ENCODE data around the gene SZRD1.

SZRD1 gene

GRCh38 chr1:16367258-16367967, 371 bp downstream of the SZRD1 start:
- peak; percentile 71 to 81 for DNase-seq (ENCODE audit: low read depth in 1 of 2, low spot score in 1 of 2)

DNA sequence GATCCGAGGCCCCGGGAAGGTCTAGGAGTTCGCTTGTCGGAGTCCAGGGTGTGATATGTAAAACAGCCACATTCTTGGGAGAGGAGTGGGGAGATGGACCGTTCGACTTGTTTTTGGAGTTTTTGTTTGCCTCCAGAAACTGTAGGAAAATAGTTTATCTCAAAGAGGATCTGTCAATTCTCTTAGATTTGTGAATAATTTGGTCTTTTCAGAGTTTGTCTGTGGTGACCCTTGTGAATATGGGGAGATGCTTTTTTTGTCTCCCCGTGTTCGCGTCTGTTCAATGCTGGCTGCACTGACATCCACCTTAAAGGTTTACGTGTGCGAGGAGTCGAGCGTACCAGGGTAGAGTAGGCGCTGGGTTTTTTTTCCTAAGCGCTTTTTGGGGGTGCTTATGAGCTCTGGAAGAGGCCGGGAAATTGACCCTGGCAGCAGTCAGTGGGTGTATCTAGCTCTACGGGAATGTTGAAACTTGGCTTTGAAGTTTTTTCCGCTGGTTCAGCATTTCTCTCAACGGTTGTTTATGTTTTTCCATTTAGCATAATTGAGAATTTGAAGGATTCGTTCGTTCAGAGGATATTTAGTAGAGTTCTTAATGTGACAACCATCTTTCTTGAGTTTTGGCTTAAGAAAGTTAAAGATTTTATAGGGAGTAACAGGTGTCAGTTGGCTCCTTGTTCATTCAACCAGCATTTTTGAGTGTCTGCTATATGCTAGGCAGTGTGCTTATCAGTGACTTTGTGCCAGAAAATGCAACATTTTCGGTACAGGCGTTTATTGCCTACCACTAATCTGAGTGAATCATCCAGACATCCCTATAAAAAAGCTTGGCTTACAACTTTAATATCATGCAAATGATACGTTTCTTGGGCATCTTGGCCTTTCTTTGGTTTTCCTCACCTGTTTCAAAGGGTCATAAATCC, 1.2 kb downstream of the SZRD1 start:
- no peak for DNase-seq (ENCODE audit: low read depth in 1 of 2, low spot score in 1 of 2)

- no peak for DNase-seq (ENCODE audit: low read depth in 1 of 2, low spot score in 1 of 2)
Measured at GRCh38 chr1:16369821-16370220, 2.8 kb downstream of the SZRD1 start.

DNA sequence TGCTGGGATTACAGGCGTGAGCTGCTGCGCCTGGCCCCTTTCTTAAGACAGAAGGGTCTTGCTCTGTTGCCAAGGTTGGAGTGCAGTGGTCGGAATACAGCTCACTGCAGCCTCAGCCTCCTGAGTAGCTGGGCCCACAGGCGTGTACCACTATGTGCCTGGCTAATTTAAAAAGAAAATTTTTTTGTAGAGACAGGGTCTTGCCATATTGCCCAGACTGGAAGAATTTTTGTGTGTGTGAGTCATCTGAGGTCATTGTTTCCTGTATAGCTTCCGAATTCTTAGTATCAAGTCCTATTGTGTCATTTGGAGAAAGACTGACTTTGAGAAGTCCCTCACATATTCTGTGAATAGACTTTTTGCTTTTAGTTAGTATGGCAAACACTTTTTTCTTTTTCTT, 4.7 kb downstream of the SZRD1 start:
- no peak for DNase-seq (ENCODE audit: low read depth in 1 of 2, low spot score in 1 of 2)

DNA sequence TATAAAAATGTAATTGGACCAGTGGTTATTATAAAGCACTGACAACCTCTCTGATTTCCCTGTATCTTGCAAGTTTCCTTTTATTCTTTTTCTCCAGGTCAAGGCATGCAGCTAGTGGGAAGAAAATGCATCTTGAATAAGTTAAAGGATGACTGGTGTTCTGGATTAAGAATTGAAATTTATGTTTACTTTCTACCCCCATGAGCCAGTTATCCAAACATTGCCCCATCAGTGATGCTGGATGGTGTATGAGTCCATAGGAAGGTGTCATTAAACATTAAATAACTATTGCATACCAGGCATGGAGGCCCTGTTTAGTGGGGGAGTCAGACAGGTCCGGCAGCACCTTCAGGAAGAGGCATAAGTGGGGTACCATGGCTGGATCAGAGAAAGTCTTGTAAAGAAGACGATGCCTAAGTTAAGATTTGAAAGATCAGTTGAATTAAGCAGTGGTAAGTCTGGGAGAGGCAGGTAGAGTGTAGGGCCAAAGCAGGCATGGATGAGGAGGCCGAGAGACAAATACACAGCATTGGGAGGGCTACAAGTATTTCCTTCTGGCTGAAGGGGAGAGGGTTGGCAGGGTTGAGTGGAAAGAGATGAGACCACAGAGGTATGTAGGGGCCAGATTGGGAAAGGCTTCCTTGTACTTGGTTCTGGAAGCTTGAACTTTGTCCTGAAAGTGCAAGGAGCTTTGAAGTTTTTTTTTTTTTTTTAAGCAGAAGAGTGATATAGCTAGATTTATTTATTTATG, 5.7 kb downstream of the SZRD1 start:
- no peak for DNase-seq (ENCODE audit: low read depth in 1 of 2, low spot score in 1 of 2)

DNA sequence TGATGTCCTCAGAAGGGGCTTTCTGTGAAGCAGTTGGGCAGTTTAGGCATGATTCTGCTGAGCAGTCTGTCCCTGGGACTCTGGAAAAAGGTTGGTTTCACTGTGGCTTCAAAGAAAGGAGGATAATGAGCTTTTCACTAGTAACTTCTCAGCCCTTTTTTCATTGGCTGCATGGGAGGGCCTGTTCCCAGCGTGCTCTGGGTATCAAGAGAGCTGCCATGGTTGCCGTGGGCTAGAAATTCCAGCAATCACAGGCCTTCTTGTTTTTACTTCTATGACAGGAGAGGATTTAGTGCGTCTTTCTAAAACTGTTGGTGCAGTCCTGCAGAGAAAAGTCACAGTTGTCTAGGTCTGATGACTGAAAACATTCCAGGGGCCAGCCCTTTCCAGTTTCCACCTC, 7.2 kb downstream of the SZRD1 start:
- DNase-seq (ENCODE audit: low read depth in 1 of 2, low spot score in 1 of 2), result no peak

DNA sequence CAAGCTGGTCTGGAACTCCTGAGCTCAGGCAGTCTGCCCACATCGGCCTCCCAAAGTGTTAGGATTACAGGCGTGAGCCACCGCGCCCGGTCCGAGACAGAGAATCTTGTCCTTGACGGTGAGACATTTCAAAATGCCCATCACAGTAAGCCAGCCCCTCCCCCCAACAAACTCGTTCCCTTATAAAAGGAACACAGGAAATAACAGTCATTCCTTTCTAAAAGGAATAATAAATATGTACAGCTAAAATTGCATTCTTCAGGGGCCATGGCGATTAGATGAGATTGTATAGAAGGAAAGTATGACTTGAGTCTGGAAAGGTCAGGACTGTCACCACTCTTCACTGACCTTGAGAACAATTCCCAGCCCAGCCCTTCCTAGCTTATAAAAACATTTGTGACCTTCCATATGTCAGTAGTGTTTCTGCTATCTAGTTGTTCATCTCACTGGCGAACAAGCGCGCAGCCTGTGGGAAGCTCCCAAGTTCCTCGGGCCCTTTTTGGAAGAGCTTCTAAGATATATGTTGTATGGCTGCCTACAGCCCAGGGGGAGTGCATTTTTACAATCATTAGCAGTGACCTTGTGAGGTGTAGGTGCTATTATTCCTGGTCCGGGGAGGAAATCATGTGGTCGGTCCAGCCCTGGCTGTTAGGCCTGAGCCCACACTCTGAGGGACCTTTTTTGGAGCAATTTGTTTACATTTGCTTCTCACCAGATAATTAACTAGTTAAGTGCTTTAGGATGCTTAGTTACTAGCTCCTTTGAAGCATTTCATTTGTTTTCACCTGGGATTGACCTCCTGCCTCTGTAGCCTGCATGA, 8.7 kb downstream of the SZRD1 start:
- no peak for DNase-seq (ENCODE audit: low read depth in 1 of 2, low spot score in 1 of 2)

- no peak for DNase-seq (ENCODE audit: low read depth in 1 of 2, low spot score in 1 of 2)
Measured at GRCh38 chr1:16376971-16377370, 9.9 kb downstream of the SZRD1 start.

DNA sequence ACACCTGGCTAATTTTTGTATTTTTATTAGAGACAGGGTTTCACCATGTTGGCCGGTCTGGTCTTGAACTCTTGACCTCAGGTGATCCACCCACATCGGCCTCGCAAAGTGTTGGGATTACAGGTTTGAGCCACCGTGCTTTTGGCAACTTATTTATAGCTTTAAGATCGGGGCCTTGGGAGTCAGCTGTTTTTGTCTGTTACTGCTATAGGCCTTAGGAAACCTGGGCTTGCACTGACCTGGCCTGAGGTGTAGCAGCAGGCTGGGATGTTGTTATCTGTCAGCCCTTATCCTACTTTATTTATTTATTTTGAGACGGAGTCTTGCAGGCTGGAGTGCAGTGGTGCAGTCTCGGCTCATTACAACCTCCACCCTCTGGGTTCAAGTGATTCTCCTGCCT, 11.4 kb downstream of the SZRD1 start:
- DNase-seq (ENCODE audit: low read depth in 1 of 2, low spot score in 1 of 2), result no peak

DNA sequence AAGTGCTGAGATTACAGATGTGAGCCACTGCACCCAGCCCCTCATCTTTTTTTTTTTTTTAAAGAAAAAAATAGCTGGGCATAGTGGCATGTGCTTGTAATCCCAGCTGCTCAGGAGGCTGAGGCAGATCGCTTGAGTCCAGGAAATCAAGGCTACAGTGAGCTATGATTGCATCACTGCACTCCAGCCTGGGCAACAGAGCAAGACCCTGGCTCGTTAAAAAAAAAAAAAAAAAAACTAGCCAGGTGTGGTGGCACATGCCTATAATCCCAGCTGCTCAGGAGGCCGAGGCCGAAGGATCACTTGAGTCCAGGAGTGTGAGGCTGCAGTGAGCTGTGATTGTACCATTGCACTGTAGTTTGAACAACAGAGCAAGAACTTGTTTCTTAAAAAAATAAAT, 13.8 kb downstream of the SZRD1 start:
- no peak for DNase-seq (ENCODE audit: low read depth in 1 of 2, low spot score in 1 of 2)

- DNase-seq (ENCODE audit: low read depth in 1 of 2, low spot score in 1 of 2), result no peak
Measured at GRCh38 chr1:16383888-16384287, 16.8 kb downstream of the SZRD1 start.

- no peak for DNase-seq (ENCODE audit: low read depth in 1 of 2, low spot score in 1 of 2)
Measured at GRCh38 chr1:16385659-16386453, 18.8 kb downstream of the SZRD1 start.

DNA sequence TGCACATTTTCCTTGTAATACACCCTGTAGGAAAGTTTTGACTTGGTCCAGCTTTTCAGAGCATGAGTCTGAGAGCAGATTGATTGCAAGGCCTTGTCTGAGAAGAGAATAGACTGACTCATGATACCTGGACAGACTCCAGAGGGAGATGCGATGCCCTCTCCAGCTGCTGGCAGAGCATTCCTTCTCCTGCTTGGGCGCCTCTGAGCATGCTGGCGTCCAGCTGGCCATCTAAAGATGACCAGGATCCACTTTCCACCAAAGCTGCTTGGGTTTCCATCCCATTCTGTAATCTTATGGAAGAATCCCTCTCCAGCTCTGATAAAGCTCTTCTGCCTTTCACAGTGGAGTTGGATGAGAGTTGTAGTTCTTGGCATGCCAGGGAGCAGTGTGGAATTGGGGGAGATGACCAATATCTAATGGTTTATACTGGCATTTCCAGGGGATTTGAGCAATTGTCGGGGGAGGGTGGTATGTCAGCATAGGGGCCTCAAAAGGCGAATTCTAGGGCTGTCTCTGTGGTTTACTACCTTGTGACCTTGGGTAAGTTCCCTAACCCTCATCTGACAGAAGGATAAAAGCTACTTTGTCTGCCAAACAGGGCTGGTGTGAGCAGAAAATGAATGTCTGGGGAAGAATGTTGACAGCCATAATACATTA, 19.5 kb downstream of the SZRD1 start:
- no peak for DNase-seq (ENCODE audit: low read depth in 1 of 2, low spot score in 1 of 2)

DNA sequence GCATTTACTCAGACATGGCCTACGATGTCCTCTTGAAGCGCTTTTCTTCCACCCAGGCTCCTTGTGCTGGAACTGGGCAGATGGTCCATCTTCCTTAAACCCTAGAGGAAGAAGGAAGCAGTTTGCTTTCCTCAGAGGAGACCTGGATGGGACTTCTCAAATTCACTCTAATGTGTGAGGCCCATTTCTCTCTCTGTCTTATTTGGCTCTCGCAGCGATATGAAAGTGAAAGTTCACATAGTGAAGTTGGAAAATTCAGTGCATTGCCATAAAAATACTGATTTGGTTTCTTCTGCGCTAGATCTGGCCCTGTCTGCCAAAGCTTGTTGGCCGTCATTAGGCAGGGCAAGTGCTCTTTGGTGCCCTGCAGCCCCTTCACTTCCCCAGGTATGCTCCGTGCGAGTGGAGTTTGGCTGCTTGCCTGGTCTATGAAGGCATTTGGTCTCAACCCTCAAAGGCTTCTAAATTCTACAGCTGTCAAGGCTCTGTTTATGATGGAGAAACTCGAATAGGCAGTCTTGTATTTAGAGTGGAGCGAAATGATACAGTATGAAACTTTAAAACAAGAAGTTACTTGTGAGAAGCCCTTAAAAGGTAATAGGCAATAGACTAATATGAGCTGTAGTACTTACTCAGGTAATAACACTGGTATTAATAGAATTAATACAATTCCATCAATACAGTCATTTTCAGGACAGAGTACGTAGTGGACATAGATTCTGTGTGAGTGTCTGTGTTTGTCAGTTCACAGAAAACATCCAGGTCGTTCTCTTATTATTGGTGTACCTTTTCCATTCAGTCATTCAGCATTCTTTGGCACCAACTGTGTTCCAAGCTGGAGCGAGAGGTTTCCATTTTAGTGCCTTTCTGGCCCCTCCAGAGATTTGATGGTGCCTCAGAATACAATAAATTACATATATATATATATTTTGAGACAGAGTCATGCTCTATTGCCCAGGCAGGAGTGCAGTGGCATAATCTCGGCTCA, 20.5 kb downstream of the SZRD1 start:
- DNase-seq (ENCODE audit: low read depth in 1 of 2, low spot score in 1 of 2), result no peak

DNA sequence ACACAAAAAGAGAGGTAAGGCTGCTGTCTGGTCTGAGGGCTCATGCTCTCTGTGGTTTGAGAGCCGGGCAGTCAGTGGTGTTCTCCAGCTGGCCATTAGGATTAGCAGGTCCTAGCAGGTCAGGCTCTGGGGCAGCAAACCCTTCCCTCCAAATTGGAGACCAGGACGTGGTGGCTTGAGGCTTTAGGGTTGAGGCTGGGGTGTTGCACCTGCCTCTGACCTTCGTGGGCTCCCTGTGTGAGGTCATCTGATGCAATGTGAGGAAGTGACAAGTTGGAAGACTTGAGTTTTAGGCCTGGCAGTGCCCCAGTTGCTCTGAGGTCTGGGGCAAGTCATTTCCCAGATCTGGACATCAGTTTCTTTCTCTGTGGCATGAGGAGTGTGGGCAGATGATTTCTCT, 24.4 kb downstream of the SZRD1 start:
- no peak for DNase-seq (ENCODE audit: low read depth in 1 of 2, low spot score in 1 of 2)

DNA sequence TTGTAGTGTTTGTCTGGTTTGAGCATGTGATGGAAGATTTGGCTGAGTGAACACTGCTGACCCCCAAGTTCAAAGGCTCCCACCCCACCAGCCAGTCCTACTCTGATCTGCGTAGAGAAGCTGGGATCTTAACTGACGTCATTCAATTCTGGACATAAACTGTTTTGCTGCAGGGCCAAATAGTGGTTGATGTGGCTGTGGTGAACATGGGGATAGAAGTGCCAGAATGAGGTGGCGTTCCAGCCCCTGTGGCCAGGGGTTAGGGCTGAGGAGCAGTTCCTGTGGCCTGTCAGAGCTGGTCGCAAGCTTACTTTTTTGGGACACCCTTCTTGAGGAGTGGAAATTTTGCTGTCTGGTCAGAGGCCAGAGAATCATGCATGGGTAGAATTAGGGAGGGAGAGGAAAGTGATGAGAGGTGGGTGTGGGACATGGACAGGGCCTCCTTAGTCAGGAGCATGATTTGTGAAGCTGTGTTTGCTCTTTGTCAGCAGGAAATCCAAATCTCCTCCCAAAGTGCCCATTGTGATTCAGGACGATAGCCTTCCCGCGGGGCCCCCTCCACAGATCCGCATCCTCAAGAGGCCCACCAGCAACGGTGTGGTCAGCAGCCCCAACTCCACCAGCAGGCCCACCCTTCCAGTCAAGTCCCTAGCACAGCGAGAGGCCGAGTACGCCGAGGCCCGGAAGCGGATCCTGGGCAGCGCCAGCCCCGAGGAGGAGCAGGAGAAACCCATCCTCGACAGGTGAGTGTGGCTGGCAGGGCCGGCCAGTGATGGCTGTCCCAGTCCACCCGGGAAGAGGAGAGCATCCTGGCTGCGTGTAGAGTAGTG, 25.9 kb downstream of the SZRD1 start:
- no peak for DNase-seq (ENCODE audit: low read depth in 1 of 2, low spot score in 1 of 2)

All from stimulated activated CD4-positive, alpha-beta T cell treated with anti-CD3 and anti-CD28 coated beads, Interleukin-15, amount 100 ng/mL, for 1 hour (primary cell).